HepG2 (cell line): ENCODE results near the gene MAPK4. TPM values are rescaled to one million over a fixed set of nuclear protein-coding genes. Genes with fewer than 3 reads are reported as not detected.

Experiments used
- ATAC-seq: fragments of 200-7000 bp; cut with Tn5 transposase; 3 replicates; pipeline ENCODE4 v1.9.1; 2020; ENCODE audit warnings: mild to moderate bottlenecking, moderate library complexity
- BruUV-seq: library from RNA; stranded (reverse); fragments of 400-500 nt; replicated peaks from 2 replicates; lab custom pipeline; 2021; lab: Mats Ljungman, UMichigan
- CTCF ChIA-PET: fragments of 300-600 bp; formaldehyde crosslinking; extraction: SDS; loops from one replicate; lab custom pipeline; 2021; ENCODE audit warnings: low total read pairs, inconsistent platforms, low intra/inter-chr PET ratio; lab: Yijun Ruan, JAX
- POLR2A ChIA-PET: fragments of 350-600 bp; sonication (Branson Sonifier 250); formaldehyde crosslinking; loops from one replicate; lab custom pipeline; 2020; ENCODE audit warnings: antibody characterized with exemption, inconsistent platforms; lab: Yijun Ruan, JAX
- DNase-seq: peaks from one replicate; pipeline ENCODE4 v3.0.0-alpha.2; 2015; ENCODE audit warnings: low spot score
- FAIRE-seq: peaks from 3 replicates; lab custom pipeline; 2011; peaks lifted over from hg19 to GRCh38; lab: Jason Lieb, UNC
- H2AFZ ChIP-seq: one replicate; pipeline ENCODE4 v1.6.1; 2011; ENCODE audit warnings: low read length, inconsistent platforms
- H3K27ac ChIP-seq: fragments of 300-600 bp; 3 replicates; pipeline ENCODE4 v1.8.0; 2011; ENCODE audit warnings: mixed run types, mild to moderate bottlenecking, mixed read lengths, low read length, inconsistent platforms; ENCODE audit not compliant: insufficient read depth; ENCODE audit errors: extremely low read length
- H3K27me3 ChIP-seq, 2 experiments: fragments of 200-600 bp in 1 of 2; 2 replicates in 1 of 2; 3 replicates in 1 of 2; pipeline versions ENCODE4 v1.6.0 to v1.8.0; 2011; ENCODE audit warnings: low read length in 2 of 2, mild to moderate bottlenecking in 2 of 2, moderate library complexity in 2 of 2, inconsistent platforms in 1 of 2; ENCODE audit not compliant: insufficient read depth in 2 of 2, control insufficient read depth in 1 of 2
- H3K36me3 ChIP-seq, 2 experiments: fragments of 200-600 bp in 1 of 2; replicated peaks in 1 of 2; 2 replicates in 1 of 2; 3 replicates in 1 of 2; pipeline versions ENCODE4 v1.5.1 to v1.8.0; 2011; ENCODE audit warnings: low read length in 2 of 2, inconsistent platforms in 1 of 2; ENCODE audit not compliant: insufficient read depth in 2 of 2, control insufficient read depth in 1 of 2
- H3K4me1 ChIP-seq: 2 replicates; pipeline ENCODE4 v1.5.1; 2012; ENCODE audit warnings: low read length, inconsistent platforms; ENCODE audit not compliant: insufficient read depth
- H3K4me2 ChIP-seq: 2 replicates; pipeline ENCODE4 v1.6.0; 2011; ENCODE audit warnings: low read depth, low read length, inconsistent platforms
- H3K4me3 ChIP-seq, 3 experiments: fragments of 200-600 bp in 1 of 3; sonication (generic), shearing (Covaris generic) in 1 of 3; replicated peaks in 1 of 3; 2 replicates each; pipeline ENCODE4 v1.5.1; 2011 to 2016; ENCODE audit warnings: low read length in 3 of 3, inconsistent platforms in 2 of 3, low read depth in 2 of 3, mild to moderate bottlenecking in 2 of 3, control low read depth in 1 of 3, mixed read lengths in 1 of 3; ENCODE audit not compliant: insufficient read depth in 1 of 3
- H3K79me2 ChIP-seq: one replicate; pipeline ENCODE4 v1.6.1; 2011; ENCODE audit warnings: low read length, inconsistent platforms; ENCODE audit not compliant: insufficient read depth
- H3K9ac ChIP-seq: 2 replicates; pipeline ENCODE4 v1.6.0; 2011; ENCODE audit warnings: mild to moderate bottlenecking, low read depth, low read length, inconsistent platforms; ENCODE audit not compliant: insufficient read depth
- H3K9me3 ChIP-seq: 2 replicates; pipeline ENCODE4 v1.5.1; 2012; ENCODE audit warnings: mild to moderate bottlenecking, low read length
- H4K20me1 ChIP-seq: 2 replicates; pipeline ENCODE4 v1.6.0; 2011; ENCODE audit warnings: inconsistent platforms, mild to moderate bottlenecking, low read length, moderate library complexity; ENCODE audit not compliant: insufficient read depth
- ATM ChIP-seq: fragments of 450-650 bp; IDR thresholded peaks from 2 replicates; pipeline ENCODE4 v1.7.1; 2017; ENCODE audit warnings: mild to moderate bottlenecking, borderline replicate concordance
- HOXA3 ChIP-seq: sonication (generic); formaldehyde crosslinking; IDR thresholded peaks from 2 replicates; pipeline ENCODE4 v1.5.0; 2020; ENCODE audit warnings: missing genetic modification reagents
- KDM5A ChIP-seq: fragments of 200-600 bp; sonication (generic); IDR thresholded peaks from 2 replicates; pipeline ENCODE4 v1.7.0; 2018; ENCODE audit warnings: antibody characterized with exemption, mild to moderate bottlenecking, low read length, borderline replicate concordance
- NCOR1 ChIP-seq: fragments of 200-600 bp; sonication (generic); IDR thresholded peaks from 2 replicates; pipeline ENCODE4 v1.7.0; 2017; ENCODE audit warnings: antibody characterized with exemption, low read length, borderline replicate concordance
- RFX3 ChIP-seq: IDR thresholded peaks from 2 replicates; pipeline ENCODE4 v1.6.1; 2016; ENCODE audit warnings: missing biosample characterization, missing genetic modification reagents
- TCF12 ChIP-seq, 2 experiments: fragments of 450-650 bp in 1 of 2; sonication (generic) in 1 of 2; formaldehyde crosslinking in 1 of 2; IDR thresholded peaks; 2 replicates each; pipeline versions ENCODE4 v1.6.1 to v1.8.0; 2017 to 2022; ENCODE audit warnings: antibody characterized with exemption in 1 of 2, mild to moderate bottlenecking in 1 of 2, missing genetic modification reagents in 1 of 2, moderate library complexity in 1 of 2
- ZFP62 ChIP-seq: sonication (generic); formaldehyde crosslinking; IDR thresholded peaks from 2 replicates; pipeline ENCODE4 v1.4.0; 2020; ENCODE audit warnings: missing genetic modification reagents
- ZNF281 ChIP-seq: sonication (generic); formaldehyde crosslinking; IDR thresholded peaks from 2 replicates; pipeline ENCODE4 v1.4.0; 2020; ENCODE audit warnings: missing genetic modification reagents, borderline replicate concordance
- ZNF510 ChIP-seq: sonication (generic); formaldehyde crosslinking; IDR thresholded peaks from 2 replicates; pipeline ENCODE4 v1.4.0; 2020; ENCODE audit warnings: low read depth, mild to moderate bottlenecking, missing genetic modification reagents
- ZNF691 ChIP-seq: sonication (generic); formaldehyde crosslinking; IDR thresholded peaks from 2 replicates; pipeline ENCODE4 v1.4.0; 2020; ENCODE audit warnings: missing genetic modification reagents, low read depth, mild to moderate bottlenecking, borderline replicate concordance
- WGBS: methylation state at CpG from one replicate; pipeline ENCODE4 v1.1.6; 2017; ENCODE audit warnings: low lambda C conversion rate; 5-methylcytosine and 5-hydroxymethylcytosine counted together
- in situ Hi-C: cut with HindIII; loops from 2 replicates; pipeline ENCODE4 v1.10.0; 2017; ENCODE audit warnings: low pct_unique_long_range_greater_than_20kb; ENCODE audit not compliant: extremely low pct_ligation_motif_present
- intact Hi-C: fragments of 100-400 bp; cut with micrococcal nuclease; formaldehyde crosslinking; loops from one replicate; pipeline ENCODE4 v1.10.0; 2022; ENCODE audit not compliant: unreplicated experiment
- polyA plus RNA-seq, 8 experiments: library from polyadenylated mRNA; depleted of rRNA in 3 of 8; stranded (reverse) in 7 of 8; unstranded in 1 of 8; fragments of >200 nt; fragmentation: Illumina TruSeq in 4 of 8; extraction: Trizol in 4 of 8; gene quantifications; 2 replicates each; pipeline versions ENCODE4 v1.2.1 to v1.2.3, GENCODE V29; 2011 to 2016; ENCODE audit warnings: low read depth in 4 of 8, missing spikeins in 1 of 8, mixed read lengths in 1 of 8; ENCODE audit not compliant: insufficient read depth in 1 of 8
- total RNA-seq, 5 experiments: library from RNA; depleted of rRNA; stranded (reverse); fragments of >200 nt; fragmentation: Illumina TruSeq; extraction: Trizol; gene quantifications; 2 replicates each; pipeline ENCODE4 v1.2.3, GENCODE V29; 2016; ENCODE audit warnings: low read depth in 1 of 5
- TF ChIP-seq, protein P1 (sequence below): sonication (generic); formaldehyde crosslinking; conservative IDR thresholded peaks from 2 replicates; pipeline ENCODE4 v1.4.0; 2020; ENCODE audit warnings: mild to moderate bottlenecking, missing genetic modification reagents, moderate library complexity
- TF ChIP-seq, protein P2 (sequence below): sonication (generic); formaldehyde crosslinking; IDR thresholded peaks from 2 replicates; pipeline ENCODE4 v1.8.0; 2022; ENCODE audit warnings: mild to moderate bottlenecking, missing genetic modification reagents; ENCODE audit not compliant: insufficient replicate concordance

MAPK4 gene
- total and polyA plus RNA-seq, 2 of the 13 experiments (the other 11 are each of a cell fraction or from before 2014, with no cell fraction given) = not detected

DNA sequence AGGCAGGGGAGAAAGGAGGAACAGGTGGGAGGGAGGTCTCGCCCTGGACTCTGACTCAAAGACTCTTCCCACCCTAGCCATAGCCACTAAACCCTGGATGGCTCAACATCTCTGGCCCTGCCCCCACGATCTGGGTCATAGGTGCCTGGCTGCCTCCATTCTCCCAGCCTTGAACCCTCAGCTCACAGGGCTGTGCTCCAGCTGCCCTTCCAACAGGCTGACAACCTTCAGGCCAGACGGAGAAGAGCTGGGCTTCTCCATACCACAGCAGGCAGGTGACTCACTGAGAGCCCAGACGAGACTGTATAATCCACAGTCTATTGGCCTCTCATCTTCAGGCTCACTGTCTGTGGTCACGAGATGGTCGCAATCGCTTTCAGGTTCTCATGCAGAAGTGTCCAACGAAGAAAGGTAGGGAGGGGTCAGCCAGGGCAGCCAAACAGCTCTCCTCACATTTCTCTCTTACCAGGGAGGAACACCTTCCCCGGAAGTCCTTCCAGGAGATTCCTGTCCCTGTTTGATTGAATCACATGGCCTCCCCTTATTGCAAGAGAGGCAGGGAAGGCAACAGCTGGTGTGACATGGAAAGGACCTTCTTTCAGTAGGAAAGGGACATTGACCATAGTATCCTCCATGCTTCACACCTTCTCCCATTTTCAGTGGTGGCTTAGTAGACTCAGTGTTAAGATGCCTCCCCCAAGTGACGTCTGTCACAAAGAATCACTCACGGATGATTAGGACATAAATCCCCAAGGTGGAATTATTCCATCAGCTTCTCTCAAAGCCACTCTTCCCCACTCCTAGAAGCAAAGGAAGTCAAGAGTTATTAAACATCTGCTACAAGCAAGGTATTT lies 159.8 kb downstream of the MAPK4 start:
- no peak overlapping the region for H3K4me3 ChIP-seq
- H3K79me2 ChIP-seq = no peaks in the 10 kb centered on the region
- POLR2A ChIA-PET = no interaction called here
- no peaks in the 10 kb centered on the region for H3K4me1 ChIP-seq
- FAIRE-seq (no peak), ATAC-seq (no peak), DNase-seq (no peak)
- no peak overlapping the region for H3K27ac ChIP-seq
- CTCF ChIA-PET = no interaction called here
- no peaks in the 10 kb centered on the region for H4K20me1 ChIP-seq
- in situ Hi-C loops = no loop called here
- TF ChIP-seq, protein P1, sequence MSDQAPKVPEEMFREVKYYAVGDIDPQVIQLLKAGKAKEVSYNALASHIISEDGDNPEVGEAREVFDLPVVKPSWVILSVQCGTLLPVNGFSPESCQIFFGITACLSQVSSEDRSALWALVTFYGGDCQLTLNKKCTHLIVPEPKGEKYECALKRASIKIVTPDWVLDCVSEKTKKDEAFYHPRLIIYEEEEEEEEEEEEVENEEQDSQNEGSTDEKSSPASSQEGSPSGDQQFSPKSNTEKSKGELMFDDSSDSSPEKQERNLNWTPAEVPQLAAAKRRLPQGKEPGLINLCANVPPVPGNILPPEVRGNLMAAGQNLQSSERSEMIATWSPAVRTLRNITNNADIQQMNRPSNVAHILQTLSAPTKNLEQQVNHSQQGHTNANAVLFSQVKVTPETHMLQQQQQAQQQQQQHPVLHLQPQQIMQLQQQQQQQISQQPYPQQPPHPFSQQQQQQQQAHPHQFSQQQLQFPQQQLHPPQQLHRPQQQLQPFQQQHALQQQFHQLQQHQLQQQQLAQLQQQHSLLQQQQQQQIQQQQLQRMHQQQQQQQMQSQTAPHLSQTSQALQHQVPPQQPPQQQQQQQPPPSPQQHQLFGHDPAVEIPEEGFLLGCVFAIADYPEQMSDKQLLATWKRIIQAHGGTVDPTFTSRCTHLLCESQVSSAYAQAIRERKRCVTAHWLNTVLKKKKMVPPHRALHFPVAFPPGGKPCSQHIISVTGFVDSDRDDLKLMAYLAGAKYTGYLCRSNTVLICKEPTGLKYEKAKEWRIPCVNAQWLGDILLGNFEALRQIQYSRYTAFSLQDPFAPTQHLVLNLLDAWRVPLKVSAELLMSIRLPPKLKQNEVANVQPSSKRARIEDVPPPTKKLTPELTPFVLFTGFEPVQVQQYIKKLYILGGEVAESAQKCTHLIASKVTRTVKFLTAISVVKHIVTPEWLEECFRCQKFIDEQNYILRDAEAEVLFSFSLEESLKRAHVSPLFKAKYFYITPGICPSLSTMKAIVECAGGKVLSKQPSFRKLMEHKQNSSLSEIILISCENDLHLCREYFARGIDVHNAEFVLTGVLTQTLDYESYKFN = no peak
- TF ChIP-seq ZFP62 = no peak
- TF ChIP-seq KDM5A = no peak
- no peak for TF ChIP-seq NCOR1
- TF ChIP-seq ZNF691 (CRISPR knock-in tag) = no peak
- no peak for TF ChIP-seq RFX3 (CRISPR knock-in tag)
- TF ChIP-seq, protein P2, sequence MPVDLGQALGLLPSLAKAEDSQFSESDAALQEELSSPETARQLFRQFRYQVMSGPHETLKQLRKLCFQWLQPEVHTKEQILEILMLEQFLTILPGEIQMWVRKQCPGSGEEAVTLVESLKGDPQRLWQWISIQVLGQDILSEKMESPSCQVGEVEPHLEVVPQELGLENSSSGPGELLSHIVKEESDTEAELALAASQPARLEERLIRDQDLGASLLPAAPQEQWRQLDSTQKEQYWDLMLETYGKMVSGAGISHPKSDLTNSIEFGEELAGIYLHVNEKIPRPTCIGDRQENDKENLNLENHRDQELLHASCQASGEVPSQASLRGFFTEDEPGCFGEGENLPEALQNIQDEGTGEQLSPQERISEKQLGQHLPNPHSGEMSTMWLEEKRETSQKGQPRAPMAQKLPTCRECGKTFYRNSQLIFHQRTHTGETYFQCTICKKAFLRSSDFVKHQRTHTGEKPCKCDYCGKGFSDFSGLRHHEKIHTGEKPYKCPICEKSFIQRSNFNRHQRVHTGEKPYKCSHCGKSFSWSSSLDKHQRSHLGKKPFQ = no peak
- TF ChIP-seq ZNF510 (CRISPR knock-in tag) = no peak
- no peak for TF ChIP-seq ATM
- TF ChIP-seq HOXA3 (CRISPR knock-in tag) = no peak
- no peak for TF ChIP-seq ZNF281 (CRISPR knock-in tag)
- TF ChIP-seq TCF12 (IDR thresholded peaks at IDR 0.05) = no peak
- no peak for TF ChIP-seq TCF12 (CRISPR knock-in tag; IDR thresholded peaks at IDR 0.05)
- no peaks in the 10 kb centered on the region for H3K36me3 ChIP-seq
- H2AFZ ChIP-seq = no peak overlapping the region
- no TSS peak for BruUV-seq
- intact Hi-C loops = no loop called here
- no peak overlapping the region for H3K4me2 ChIP-seq
- no peak overlapping the region for H3K9ac ChIP-seq
- H3K9me3 ChIP-seq = no peaks in the 10 kb centered on the region
- H3K27me3 ChIP-seq = no peaks in the 10 kb centered on the region; a peak in 3 of 5 replicates
- WGBS = 58% methylated on average over 7 of the region's 11 CpGs
